ENCODE data around the gene TMC1. TPM values are rescaled to one million over a fixed set of nuclear protein-coding genes. Genes with fewer than 3 reads are reported as not detected.

TMC1 gene
- total and polyA plus RNA-seq, 2 of the 8 experiments (the other 6 are each of a cell fraction or from before 2014, with no cell fraction given) = 0.95 to 0.98 TPM

DNA sequence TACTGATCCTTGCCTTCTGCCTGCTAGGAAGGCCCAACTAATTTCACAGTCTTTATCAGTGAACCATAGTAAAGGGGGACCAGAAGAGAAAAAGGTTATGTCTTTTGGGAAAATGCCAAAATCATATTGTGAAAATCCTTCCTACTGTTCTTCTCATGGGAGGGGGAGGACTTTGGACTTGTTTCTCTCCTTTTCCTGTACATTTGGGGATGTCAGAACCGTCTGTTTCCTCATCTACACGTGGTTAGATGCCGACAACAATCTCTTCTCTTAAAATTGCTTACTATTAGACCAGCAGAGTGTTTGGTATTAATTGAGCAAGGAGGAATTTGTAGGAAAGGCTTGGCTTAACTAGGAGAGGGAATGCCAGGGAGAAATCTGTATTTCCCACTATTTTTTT lies 77.2 kb downstream of the TMC1 start (continued):
- TF ChIP-seq RBBP5 (IDR thresholded peaks at IDR 0.05; ENCODE audit: borderline replicate concordance, low read depth, low read length) = no peak
- TF ChIP-seq SP1 (IDR thresholded peaks at IDR 0.05; ENCODE audit: low read depth, low read length) = no peak

All from H1 (cell line).